GM12878 (cell line): ENCODE results near the gene NKG7. TPM values are rescaled to one million over a fixed set of nuclear protein-coding genes. Genes with fewer than 3 reads are reported as not detected.

Experiments
- ATAC-seq: fragments of 200-7000 bp; cut with Tn5 transposase; 3 replicates; pipeline ENCODE4 v1.9.1; 2020; ENCODE audit warnings: mild to moderate bottlenecking, moderate library complexity
- BruUV-seq: library from RNA; stranded (reverse); fragments of 400-500 nt; replicated peaks from 2 replicates; lab custom pipeline; 2021; lab: Mats Ljungman, UMichigan
- CTCF ChIA-PET: fragments of 300-600 bp; sonication (Branson Sonifier 250); formaldehyde crosslinking; extraction: SDS; loops from one replicate; lab custom pipeline; 2021; ENCODE audit warnings: inconsistent platforms; lab: Yijun Ruan, JAX
- POLR2A ChIA-PET: fragments of 350-600 bp; formaldehyde crosslinking; extraction: SDS; loops from one replicate; lab custom pipeline; 2021; ENCODE audit warnings: inconsistent platforms; lab: Charles Lee
- RAD21 ChIA-PET: fragments of 300-600 bp; sonication (Branson Sonifier 250); formaldehyde crosslinking; loops from one replicate; lab custom pipeline; 2023; ENCODE audit warnings: antibody characterized with exemption; ENCODE audit not compliant: unreplicated experiment; lab: Charles Lee
- SMC1A ChIA-PET: fragments of 300-600 bp; sonication (Branson Sonifier 250); formaldehyde crosslinking; loops from one replicate; lab custom pipeline; 2023; ENCODE audit not compliant: unreplicated experiment, uncharacterized antibody; lab: Charles Lee
- DNase-seq: peaks from one replicate; pipeline ENCODE4 v3.0.0-alpha.2; 2011; ENCODE audit warnings: low read depth, low spot score
- FAIRE-seq: peaks from 3 replicates; lab custom pipeline; 2011; peaks lifted over from hg19 to GRCh38; lab: Jason Lieb, UNC
- H2AFZ ChIP-seq: 2 replicates; pipeline ENCODE4 v1.6.0; 2011; ENCODE audit warnings: low read depth, low read length, control low read depth; ENCODE audit not compliant: control insufficient read depth
- H3K27ac ChIP-seq: 2 replicates; pipeline ENCODE4 v1.5.1; 2011; ENCODE audit warnings: control low read depth; ENCODE audit not compliant: control insufficient read depth, insufficient read depth
- H3K27me3 ChIP-seq, 2 experiments: replicated peaks in 1 of 2; 2 replicates each; pipeline versions ENCODE4 v1.6.0 to v1.6.1; 2011; ENCODE audit warnings: low read length in 1 of 2; ENCODE audit not compliant: control insufficient read depth in 2 of 2, insufficient read depth in 2 of 2
- H3K36me3 ChIP-seq, 2 experiments: 2 replicates each; pipeline ENCODE4 v1.5.1; 2011; ENCODE audit warnings: low read length in 1 of 2; ENCODE audit not compliant: control insufficient read depth in 2 of 2, insufficient read depth in 2 of 2
- H3K4me1 ChIP-seq: 2 replicates; pipeline ENCODE4 v1.6.1; 2011; ENCODE audit warnings: mild to moderate bottlenecking, low read length, moderate library complexity, mixed read lengths; ENCODE audit not compliant: control insufficient read depth, insufficient read depth
- H3K4me2 ChIP-seq: 2 replicates; pipeline ENCODE4 v1.6.0; 2011; ENCODE audit warnings: control low read depth; ENCODE audit not compliant: control insufficient read depth, insufficient read depth
- H3K4me3 ChIP-seq: fragments of 200-600 bp; sonication (generic); 2 replicates; pipeline ENCODE4 v1.5.1; 2016
- H3K79me2 ChIP-seq: 2 replicates; pipeline ENCODE4 v1.6.0; 2011; ENCODE audit warnings: low read length; ENCODE audit not compliant: control insufficient read depth, insufficient read depth
- H3K9ac ChIP-seq: 2 replicates; pipeline ENCODE4 v1.8.0; 2011; ENCODE audit warnings: low read length, control low read depth, mixed read lengths; ENCODE audit not compliant: control insufficient read depth, insufficient read depth
- H3K9me3 ChIP-seq: replicated peaks from 3 replicates; pipeline ENCODE4 v1.5.1; 2011; ENCODE audit warnings: mild to moderate bottlenecking, low read length; ENCODE audit not compliant: control insufficient read depth, insufficient read depth
- H4K20me1 ChIP-seq: 2 replicates; pipeline ENCODE4 v1.6.0; 2011; ENCODE audit not compliant: control insufficient read depth, insufficient read depth
- BCL3 ChIP-seq: IDR thresholded peaks from 2 replicates; pipeline ENCODE4 v1.6.1; 2011; ENCODE audit warnings: borderline replicate concordance, low read depth, mild to moderate bottlenecking, moderate library complexity, low read length; ENCODE audit not compliant: insufficient read depth, poor library complexity, severe bottlenecking
- IKZF2 ChIP-seq, 2 experiments: fragments of 450-650 bp; IDR thresholded peaks; 2 replicates each; pipeline ENCODE4 v1.6.1; 2017; ENCODE audit warnings: mild to moderate bottlenecking in 2 of 2, moderate library complexity in 2 of 2
- IRF3 ChIP-seq: fragments of 450-650 bp; IDR thresholded peaks from 2 replicates; pipeline ENCODE4 v1.6.1; 2014; ENCODE audit warnings: mild to moderate bottlenecking
- NBN ChIP-seq: fragments of 450-650 bp; IDR thresholded peaks from 2 replicates; pipeline ENCODE4 v1.6.1; 2016
- WGBS: methylation state at CpG from one replicate; pipeline ENCODE4 v1.1.6; 2016; ENCODE audit warnings: low lambda C conversion rate; ENCODE audit not compliant: insufficient replicate concordance, insufficient coverage; ENCODE audit errors: missing lambda C conversion rate; 5-methylcytosine and 5-hydroxymethylcytosine counted together
- in situ Hi-C: fragments of 300-500 bp; cut with MboI; formaldehyde crosslinking; loops from 9 replicates; pipeline ENCODE4 v1.14.3; 2018; ENCODE audit warnings: mixed read lengths
- intact Hi-C: fragments of 100-400 bp; cut with micrococcal nuclease; formaldehyde crosslinking; loops from one replicate; pipeline ENCODE4 v1.14.2; 2022; ENCODE audit not compliant: unreplicated experiment
- polyA plus RNA-seq, 11 experiments: library from polyadenylated mRNA; depleted of rRNA in 4 of 11; unstranded in 6 of 11; stranded (reverse) in 5 of 11; fragments of >200 nt; fragmentation: Nextera tagmentation in 4 of 11; fragmentation: Illumina TruSeq in 1 of 11; extraction: Ambion mirVana in 4 of 11; extraction: Trizol in 1 of 11; gene quantifications; 1 replicate in 1 of 11; 2 replicates in 10 of 11; pipeline versions ENCODE4 v1.2.1 to v1.2.3, GENCODE V29; 2011 to 2016; ENCODE audit warnings: inconsistent platforms in 2 of 11, missing spikeins in 2 of 11, low read depth in 1 of 11
- total RNA-seq, 4 experiments: library from RNA; depleted of rRNA in 3 of 4; stranded (reverse); fragments of >200 nt in 3 of 4; fragmentation: Illumina TruSeq in 1 of 4; extraction: Trizol in 1 of 4; gene quantifications; 2 replicates each; pipeline versions ENCODE4 v1.2.1 to v1.2.3, GENCODE V29; 2013 to 2021
- TF ChIP-seq, protein P1 (sequence below): fragments of 450-650 bp; formaldehyde crosslinking; IDR thresholded peaks from 2 replicates; pipeline ENCODE4 v1.4.0; 2022; ENCODE audit warnings: mild to moderate bottlenecking, moderate library complexity

Gene NKG7
- total and polyA plus RNA-seq, 10 of the 15 experiments (the other 5 are each of a cell fraction or from before 2014, with no cell fraction given) = 10.0 to 48.7 (median 22.3) TPM

DNA sequence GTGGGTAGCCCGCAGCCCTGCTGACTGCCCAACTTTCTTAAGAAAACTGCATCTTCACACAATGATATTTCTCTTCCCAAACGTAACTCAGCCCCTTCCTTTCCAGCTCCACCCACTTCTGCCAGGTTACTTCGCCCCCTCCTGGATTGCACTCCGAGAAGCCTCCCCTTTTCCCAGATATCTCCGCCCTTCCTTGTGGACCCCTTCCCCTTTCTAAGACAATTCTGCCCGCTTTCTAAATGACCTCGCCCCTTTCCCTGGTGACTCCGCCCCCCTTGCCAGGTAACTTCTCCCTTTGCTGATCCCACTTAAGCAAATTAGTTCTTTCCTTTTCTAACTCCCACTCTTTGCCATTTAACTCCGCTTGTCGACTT is 33.2 kb downstream of the NKG7 start:
- SMC1A ChIA-PET = interaction anchor here (0.7 to 1.9 kb wide), 8 partner anchors 23 to 103 kb away, joined by 3 to 6 read pairs (median 3); partner anchors contain the start of gene SIGLEC10
- CTCF ChIA-PET = interaction anchor here (1.0 to 5.1 kb wide), 13 partner anchors 26 to 322 kb away, joined by 3 to 47 read pairs (median 6); partner anchors contain the start of genes ETFB, NKG7 and SIGLEC10
- in situ Hi-C loops = loop anchor here (5.0 kb wide), 2 partner anchors 98 to 323 kb away; no protein-coding TSS in a partner anchor
- peak overlapping the region; percentile 18; the same call in 1 of the 2 replicates for H3K9ac ChIP-seq
- DNase-seq (no peak), FAIRE-seq (no peak), ATAC-seq (peak; percentile 2)
- peak overlapping the region; percentile 67 for H2AFZ ChIP-seq
- WGBS = 2% methylated on average over 10 of the region's 10 CpGs
- no peaks in the 10 kb centered on the region for H3K36me3 ChIP-seq
- H3K79me2 ChIP-seq = no peaks in the 10 kb centered on the region
- intact Hi-C loops = loop anchor here (1.0 to 10.0 kb wide), 4 partner anchors 28 to 316 kb away; partner anchors contain the start of gene ETFB
- TF ChIP-seq IRF3 (no peak), BCL3 (no peak), NBN (0 out of 2 replicates have a peak, but pooled peaks have one; percentile 60), IKZF2 (IDR thresholded peaks at IDR 0.05) (peak; percentile 55; a peak in 3 of 4 replicates)
- TF ChIP-seq, protein P1, sequence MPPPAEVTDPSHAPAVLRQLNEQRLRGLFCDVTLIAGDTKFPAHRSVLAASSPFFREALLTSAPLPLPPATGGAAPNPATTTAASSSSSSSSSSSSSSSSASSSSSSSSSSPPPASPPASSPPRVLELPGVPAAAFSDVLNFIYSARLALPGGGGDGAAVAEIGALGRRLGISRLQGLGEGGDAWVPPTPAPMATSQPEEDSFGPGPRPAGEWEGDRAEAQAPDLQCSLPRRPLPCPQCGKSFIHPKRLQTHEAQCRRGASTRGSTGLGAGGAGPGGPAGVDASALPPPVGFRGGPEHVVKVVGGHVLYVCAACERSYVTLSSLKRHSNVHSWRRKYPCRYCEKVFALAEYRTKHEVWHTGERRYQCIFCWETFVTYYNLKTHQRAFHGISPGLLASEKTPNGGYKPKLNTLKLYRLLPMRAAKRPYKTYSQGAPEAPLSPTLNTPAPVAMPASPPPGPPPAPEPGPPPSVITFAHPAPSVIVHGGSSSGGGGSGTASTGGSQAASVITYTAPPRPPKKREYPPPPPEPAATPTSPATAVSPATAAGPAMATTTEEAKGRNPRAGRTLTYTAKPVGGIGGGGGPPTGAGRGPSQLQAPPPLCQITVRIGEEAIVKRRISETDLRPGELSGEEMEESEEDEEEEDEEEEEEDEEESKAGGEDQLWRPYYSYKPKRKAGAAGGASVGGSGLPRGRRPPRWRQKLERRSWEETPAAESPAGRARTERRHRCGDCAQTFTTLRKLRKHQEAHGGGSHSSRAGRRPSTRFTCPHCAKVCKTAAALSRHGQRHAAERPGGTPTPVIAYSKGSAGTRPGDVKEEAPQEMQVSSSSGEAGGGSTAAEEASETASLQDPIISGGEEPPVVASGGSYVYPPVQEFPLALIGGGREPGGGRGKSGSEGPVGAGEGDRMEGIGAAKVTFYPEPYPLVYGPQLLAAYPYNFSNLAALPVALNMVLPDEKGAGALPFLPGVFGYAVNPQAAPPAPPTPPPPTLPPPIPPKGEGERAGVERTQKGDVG (CRISPR knock-in tag) = no peak
- H3K9me3 ChIP-seq = no peaks in the 10 kb centered on the region
- POLR2A ChIA-PET = interaction anchor here (1.0 to 2.6 kb wide), 5 partner anchors 26 to 78 kb away, joined by 3 to 13 read pairs (median 11); partner anchors contain the start of genes ETFB and SIGLEC10
- RAD21 ChIA-PET = interaction anchor here (0.6 to 3.2 kb wide), 20 partner anchors 20 to 439 kb away, joined by 3 to 32 read pairs (median 4); partner anchors contain the start of genes ETFB and SIGLEC10
- peak overlapping the region; percentile 22 for H3K27ac ChIP-seq
- peak overlapping the region; percentile 100 for H3K4me2 ChIP-seq
- no peaks in the 10 kb centered on the region for H4K20me1 ChIP-seq
- peaks cover 11% of the 10 kb centered on the region for H3K4me1 ChIP-seq
- H3K4me3 ChIP-seq = peak overlapping the region; percentile 60; the same call in 1 of the 2 replicates
- H3K27me3 ChIP-seq = no peaks in the 10 kb centered on the region
- no TSS peak for BruUV-seq
